K562 (cell line): ENCODE measurements around the gene THG1L. TPM values are rescaled to one million over a fixed set of nuclear protein-coding genes. Genes with fewer than 3 reads are reported as not detected.

ENCODE experiments used
- ATAC-seq: fragments of 200-7000 bp; cut with Tn5 transposase; 3 replicates; pipeline ENCODE4 v1.9.1; 2020; ENCODE audit warnings: moderate library complexity
- BruUV-seq: library from RNA; stranded (reverse); fragments of 400-500 nt; replicated peaks from 2 replicates; lab custom pipeline; 2021; lab: Mats Ljungman, UMichigan
- CTCF ChIA-PET: fragments of 300-600 bp; formaldehyde crosslinking; extraction: SDS; loops from one replicate; lab custom pipeline; 2021; ENCODE audit warnings: low intra/inter-chr PET ratio; lab: Yijun Ruan, JAX
- POLR2A ChIA-PET: fragments of 300-600, 350-650 bp; sonication (Branson Sonifier 250); formaldehyde crosslinking; extraction: SDS; loops from one replicate; lab custom pipeline; 2021; ENCODE audit warnings: antibody characterized with exemption, inconsistent platforms; lab: Yijun Ruan, JAX
- DNase-seq, 4 experiments: peaks; one replicate each; pipeline versions ENCODE4 v3.0.0 to v3.0.0-alpha.2; 2011 to 2018; ENCODE audit warnings: low spot score in 3 of 4, mixed read lengths in 3 of 4; ENCODE audit errors: extremely low read depth in 1 of 4
- FAIRE-seq: peaks from 2 replicates; lab custom pipeline; 2011; peaks lifted over from hg19 to GRCh38; lab: Jason Lieb, UNC
- H2AFZ ChIP-seq: 2 replicates; pipeline ENCODE4 v1.6.0; 2011; ENCODE audit warnings: low read depth, low read length, control low read depth, inconsistent platforms
- H3K27ac ChIP-seq: fragments of 200-600 bp; 3 replicates; pipeline ENCODE4 v1.8.0; 2011; ENCODE audit warnings: low read depth, mild to moderate bottlenecking, control low read depth, inconsistent platforms, low read length, moderate library complexity, mixed read lengths; ENCODE audit errors: extremely low read depth
- H3K27me3 ChIP-seq, 2 experiments: fragments of 300-600 bp in 1 of 2; 2 replicates in 1 of 2; 3 replicates in 1 of 2; pipeline versions ENCODE4 v1.6.0 to v1.8.0; 2011; ENCODE audit warnings: inconsistent platforms in 2 of 2, low read length in 2 of 2, mild to moderate bottlenecking in 1 of 2, mixed read lengths in 1 of 2, moderate library complexity in 1 of 2; ENCODE audit not compliant: control insufficient read depth in 2 of 2, insufficient read depth in 2 of 2
- H3K36me3 ChIP-seq: fragments of 300-600 bp; 3 replicates; pipeline ENCODE4 v1.8.0; 2011; ENCODE audit warnings: mild to moderate bottlenecking, low read length, inconsistent platforms; ENCODE audit not compliant: control insufficient read depth, insufficient read depth
- H3K4me1 ChIP-seq, 2 experiments: fragments of 200-600 bp in 1 of 2; replicated peaks in 1 of 2; 2 replicates in 1 of 2; 3 replicates in 1 of 2; pipeline versions ENCODE4 v1.5.1 to v1.8.0; 2011; ENCODE audit warnings: inconsistent platforms in 2 of 2, low read length in 2 of 2, mild to moderate bottlenecking in 1 of 2, mixed read lengths in 1 of 2, moderate library complexity in 1 of 2; ENCODE audit not compliant: control insufficient read depth in 2 of 2, insufficient read depth in 2 of 2
- H3K4me2 ChIP-seq: 2 replicates; pipeline ENCODE4 v1.6.1; 2011; ENCODE audit warnings: low read length, control low read depth, inconsistent platforms, mixed read lengths; ENCODE audit not compliant: insufficient read depth
- H3K4me3 ChIP-seq: fragments of 200-600 bp; sonication (generic), shearing (Covaris generic); 2 replicates; pipeline ENCODE4 v1.5.1; 2016; ENCODE audit warnings: control low read depth, inconsistent platforms
- H3K79me2 ChIP-seq: fragments of 200-600 bp; 3 replicates; pipeline ENCODE4 v1.8.0; 2011; ENCODE audit warnings: low read length, inconsistent platforms; ENCODE audit not compliant: control insufficient read depth, insufficient read depth
- H3K9ac ChIP-seq, 2 experiments: 2 replicates each; pipeline versions ENCODE4 v1.6.0 to v1.6.1; 2011; ENCODE audit warnings: low read depth in 2 of 2, low read length in 2 of 2, control low read depth in 1 of 2, inconsistent platforms in 1 of 2, mild to moderate bottlenecking in 1 of 2, mixed read lengths in 1 of 2; ENCODE audit not compliant: insufficient read depth in 1 of 2
- H3K9me1 ChIP-seq: one replicate; pipeline ENCODE4 v1.6.0; 2011; ENCODE audit warnings: inconsistent platforms, mild to moderate bottlenecking, low read length, moderate library complexity; ENCODE audit not compliant: control insufficient read depth, insufficient read depth
- H3K9me3 ChIP-seq: replicated peaks from 2 replicates; pipeline ENCODE4 v1.5.1; 2011; ENCODE audit warnings: low read depth, low read length, inconsistent platforms; ENCODE audit not compliant: control insufficient read depth, insufficient read depth
- H4K20me1 ChIP-seq: replicated peaks from 2 replicates; pipeline ENCODE4 v1.6.1; 2011; ENCODE audit warnings: low read length, inconsistent platforms, mixed read lengths; ENCODE audit not compliant: control insufficient read depth, insufficient read depth
- MCM3 ChIP-seq: fragments of 450-650 bp; IDR thresholded peaks from 2 replicates; pipeline ENCODE4 v1.6.1; 2016
- NR2C2 ChIP-seq, 2 experiments: fragments of 200-800 bp in 1 of 2; sonication (Bioruptor generic) in 1 of 2; sonication (generic) in 1 of 2; formaldehyde crosslinking in 1 of 2; IDR thresholded peaks; 2 replicates each; pipeline versions ENCODE4 v1.6.1 to v1.8.0; 2016 to 2022; ENCODE audit warnings: mild to moderate bottlenecking in 1 of 2, missing compliant biosample characterization in 1 of 2, missing genetic modification characterization in 1 of 2, missing genetic modification reagents in 1 of 2
- TCF7 ChIP-seq: sonication (generic); IDR thresholded peaks from 2 replicates; pipeline ENCODE4 v1.6.1; 2016; ENCODE audit warnings: antibody characterized with exemption, borderline replicate concordance
- WGBS: fragments of 100-300 bp; shearing (Covaris generic); methylation state at CpG from one replicate; pipeline ENCODE4 v1.1.6; 2016; ENCODE audit warnings: low coverage, mixed read lengths; ENCODE audit not compliant: insufficient coverage; ENCODE audit errors: missing lambda C conversion rate; 5-methylcytosine and 5-hydroxymethylcytosine counted together
- in situ Hi-C: fragments of 300-500 bp; cut with MboI; formaldehyde crosslinking; loops from 4 replicates; pipeline ENCODE4 v1.15.0; 2018; ENCODE audit warnings: inconsistent platforms, mixed read lengths
- intact Hi-C: fragments of 100-400 bp; cut with micrococcal nuclease; formaldehyde crosslinking; loops from 2 replicates; pipeline ENCODE4 v1.14.2; 2022
- polyA plus RNA-seq, 8 experiments: library from polyadenylated mRNA; depleted of rRNA in 4 of 8; stranded (reverse) in 5 of 8; unstranded in 3 of 8; fragments of >200 nt; fragmentation: Nextera tagmentation in 2 of 8; fragmentation: Illumina TruSeq in 1 of 8; extraction: Ambion mirVana in 2 of 8; extraction: Trizol in 1 of 8; gene quantifications; 2 replicates each; pipeline versions ENCODE4 v1.2.1 to v1.2.3, GENCODE V29; 2011 to 2014; ENCODE audit warnings: inconsistent platforms in 1 of 8, missing spikeins in 1 of 8
- total RNA-seq, 7 experiments: library from RNA; depleted of rRNA in 6 of 7; stranded (reverse); fragments of >200 nt in 6 of 7; fragmentation: Illumina TruSeq in 2 of 7; extraction: Trizol in 2 of 7; gene quantifications; 2 replicates each; pipeline versions ENCODE4 v1.2.1 to v1.2.3, GENCODE V29; 2011 to 2021; ENCODE audit warnings: low replicate concordance in 1 of 7
- TF ChIP-seq, protein P1 (sequence below): fragments of 450-650 bp; IDR thresholded peaks from 2 replicates; pipeline ENCODE4 v1.6.1; 2016; ENCODE audit warnings: mild to moderate bottlenecking
- TF ChIP-seq, protein P2 (sequence below): sonication (generic); formaldehyde crosslinking; IDR thresholded peaks from 2 replicates; pipeline ENCODE4 v1.8.0; 2022; ENCODE audit warnings: missing genetic modification reagents, mild to moderate bottlenecking, moderate library complexity, borderline replicate concordance

Gene THG1L
- total and polyA plus RNA-seq, 9 of the 15 experiments (the other 6 are each of a cell fraction or from before 2014, with no cell fraction given), result 21.8 to 40.7 (median 28.0) TPM

DNA sequence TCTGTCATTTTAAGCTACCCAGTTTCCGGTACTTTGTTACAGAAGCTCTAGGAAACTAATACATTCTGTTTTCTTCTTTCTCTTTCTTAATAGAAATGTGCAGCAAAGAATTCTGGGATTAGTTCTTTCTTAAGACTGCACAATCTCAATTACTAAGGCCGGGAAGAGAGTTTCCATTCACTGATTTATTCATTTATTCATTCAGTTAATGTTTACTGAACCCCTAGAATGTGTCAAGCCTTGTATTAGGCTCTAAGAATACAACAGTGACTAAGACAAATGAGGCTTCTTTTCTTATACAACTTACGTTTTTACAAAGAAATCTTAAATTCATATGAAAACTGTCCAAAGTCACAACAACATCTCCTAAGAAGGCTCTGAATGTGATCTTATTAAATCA lies 27.5 kb upstream of the THG1L start (continued):
- TF ChIP-seq, protein P1, sequence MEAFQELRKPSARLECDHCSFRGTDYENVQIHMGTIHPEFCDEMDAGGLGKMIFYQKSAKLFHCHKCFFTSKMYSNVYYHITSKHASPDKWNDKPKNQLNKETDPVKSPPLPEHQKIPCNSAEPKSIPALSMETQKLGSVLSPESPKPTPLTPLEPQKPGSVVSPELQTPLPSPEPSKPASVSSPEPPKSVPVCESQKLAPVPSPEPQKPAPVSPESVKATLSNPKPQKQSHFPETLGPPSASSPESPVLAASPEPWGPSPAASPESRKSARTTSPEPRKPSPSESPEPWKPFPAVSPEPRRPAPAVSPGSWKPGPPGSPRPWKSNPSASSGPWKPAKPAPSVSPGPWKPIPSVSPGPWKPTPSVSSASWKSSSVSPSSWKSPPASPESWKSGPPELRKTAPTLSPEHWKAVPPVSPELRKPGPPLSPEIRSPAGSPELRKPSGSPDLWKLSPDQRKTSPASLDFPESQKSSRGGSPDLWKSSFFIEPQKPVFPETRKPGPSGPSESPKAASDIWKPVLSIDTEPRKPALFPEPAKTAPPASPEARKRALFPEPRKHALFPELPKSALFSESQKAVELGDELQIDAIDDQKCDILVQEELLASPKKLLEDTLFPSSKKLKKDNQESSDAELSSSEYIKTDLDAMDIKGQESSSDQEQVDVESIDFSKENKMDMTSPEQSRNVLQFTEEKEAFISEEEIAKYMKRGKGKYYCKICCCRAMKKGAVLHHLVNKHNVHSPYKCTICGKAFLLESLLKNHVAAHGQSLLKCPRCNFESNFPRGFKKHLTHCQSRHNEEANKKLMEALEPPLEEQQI, result no peak
- TF ChIP-seq NR2C2 (CRISPR knock-in tag; IDR thresholded peaks at IDR 0.05) (no peak), NR2C2 (tag; IDR thresholded peaks at IDR 0.05) (no peak)

DNA sequence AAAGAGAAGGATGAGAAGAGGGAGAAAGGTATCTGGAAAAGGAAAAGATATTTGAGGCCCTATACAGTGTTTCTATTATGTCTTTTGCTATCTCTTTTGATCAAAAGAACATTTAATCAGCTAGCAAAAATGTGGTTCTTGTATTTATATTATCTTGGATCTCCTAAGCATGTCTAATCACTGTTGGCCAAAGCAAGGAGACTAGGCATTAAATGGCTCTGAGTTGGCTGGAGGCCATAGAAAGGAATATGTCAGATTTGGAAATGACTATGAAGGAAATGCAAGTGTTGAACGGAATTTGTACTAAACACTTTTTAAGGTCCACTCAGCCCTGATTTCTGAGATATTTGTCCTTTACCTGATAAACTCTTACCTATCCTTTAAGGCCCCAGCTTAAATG lies 22.4 kb upstream of the THG1L start:
- no peak overlapping the region for H3K4me3 ChIP-seq
- BruUV-seq, result no TSS peak
- POLR2A ChIA-PET, result interaction anchor here (1.0 kb wide), 1 partner anchor 10 kb away, joined by 3 read pairs; no protein-coding TSS in a partner anchor

More for the DNA sequence above, 22.4 kb upstream of the THG1L start:
- Histone ChIP-seq H3K4me1 (no peaks in the 10 kb centered on the region), H4K20me1 (no peaks in the 10 kb centered on the region), H3K27me3 (0 out of 5 replicates have a peak, but pooled peaks cover 0 to 2% of the 10 kb centered on the region in 2 experiments), H3K4me2 (no peak overlapping the region), H3K9me1 (no peaks in the 10 kb centered on the region), H3K27ac (no peak overlapping the region), H3K9ac (no peak overlapping the region), H3K36me3 (no peaks in the 10 kb centered on the region), H3K9me3 (no peaks in the 10 kb centered on the region), H3K79me2 (no peaks in the 10 kb centered on the region), H2AFZ (no peak overlapping the region)
- no peak for DNase-seq
- CTCF ChIA-PET, result no interaction called here
- 0% methylated on average over 1 of the region's 1 CpG for WGBS
- no peak for ATAC-seq
- in situ Hi-C loops (no loop called here), intact Hi-C loops (no loop called here)
- TF ChIP-seq TCF7 (no peak), MCM3 (no peak)
- TF ChIP-seq, protein P2, sequence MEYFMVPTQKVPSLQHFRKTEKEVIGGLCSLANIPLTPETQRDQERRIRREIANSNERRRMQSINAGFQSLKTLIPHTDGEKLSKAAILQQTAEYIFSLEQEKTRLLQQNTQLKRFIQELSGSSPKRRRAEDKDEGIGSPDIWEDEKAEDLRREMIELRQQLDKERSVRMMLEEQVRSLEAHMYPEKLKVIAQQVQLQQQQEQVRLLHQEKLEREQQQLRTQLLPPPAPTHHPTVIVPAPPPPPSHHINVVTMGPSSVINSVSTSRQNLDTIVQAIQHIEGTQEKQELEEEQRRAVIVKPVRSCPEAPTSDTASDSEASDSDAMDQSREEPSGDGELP (CRISPR knock-in tag), result no peak
- FAIRE-seq, result no peak
